ENCODE measurements around the gene KRTAP4-12. TPM values are rescaled to one million over a fixed set of nuclear protein-coding genes. Genes with fewer than 3 reads are reported as not detected.
A peak's percentile ranks its signal among the peaks of the same experiment; 100 is the strongest.
"Not testable (repeated sequence)": the region's sequence is repeated elsewhere in the genome, so short reads cannot be mapped to it uniquely, and the experiment has no call there.

The KRTAP4-12 gene
- not detected for total RNA-seq

- not testable (repeated sequence) for ATAC-seq
These were observed at the start of gene KRTAP4-12 for GRCh38 chr17:41123991-41124371. KRTAP4-12 (minus strand) TSS chr17:41124182; CDS start chr17:41124122, 60 bp downstream.

- no peak for ATAC-seq
These were observed 47.9 kb upstream of the KRTAP4-12 start for GRCh38 chr17:41171886-41172285.

- no peak for ATAC-seq
These were observed 44.1 kb upstream of the KRTAP4-12 start, which contains the start of gene KRTAP4-3 for GRCh38 chr17:41168121-41168520. KRTAP4-3 (minus strand) TSS chr17:41168221; CDS start chr17:41168172, 49 bp downstream.

GRCh38 chr17:41167561-41167960 is 43.6 kb upstream of the KRTAP4-12 start:
- no peak for ATAC-seq

- ATAC-seq = no peak
These were observed 39.8 kb upstream of the KRTAP4-12 start for GRCh38 chr17:41163828-41164227.

- no peak for ATAC-seq
These were observed 36.7 kb upstream of the KRTAP4-12 start, which contains the start of gene KRTAP4-4 for GRCh38 chr17:41160648-41161047. KRTAP4-4 (minus strand) TSS chr17:41160748; CDS start chr17:41160691, 57 bp downstream.

GRCh38 chr17:41160190-41160589 is 36.2 kb upstream of the KRTAP4-12 start:
- not testable (repeated sequence) for ATAC-seq

- ATAC-seq = no peak
These were observed 29.9 kb upstream of the KRTAP4-12 start for GRCh38 chr17:41153856-41154255.

GRCh38 chr17:41151525-41151924 is 27.5 kb upstream of the KRTAP4-12 start:
- no peak for ATAC-seq

GRCh38 chr17:41150026-41150425 is 26.0 kb upstream of the KRTAP4-12 start:
- no peak for ATAC-seq

GRCh38 chr17:41149652-41149985 is 25.6 kb upstream of the KRTAP4-12 start, which contains the start of gene KRTAP4-5:
KRTAP4-5 (minus strand) TSS chr17:41149825; CDS start chr17:41149767, 58 bp downstream.
- no peak for ATAC-seq

GRCh38 chr17:41148971-41149651 is 25.1 kb upstream of the KRTAP4-12 start:
- not testable (repeated sequence) for ATAC-seq

GRCh38 chr17:41147531-41148204 is 23.7 kb upstream of the KRTAP4-12 start:
- ATAC-seq = no peak

- ATAC-seq = no peak
These were observed 21.3 kb upstream of the KRTAP4-12 start for GRCh38 chr17:41145261-41145660.

- no peak for ATAC-seq
These were observed 20.9 kb upstream of the KRTAP4-12 start for GRCh38 chr17:41144846-41145245.

- no peak for ATAC-seq
These were observed 17.4 kb upstream of the KRTAP4-12 start for GRCh38 chr17:41141361-41141760.

- peak; percentile 86 for ATAC-seq
These were observed 16.6 kb upstream of the KRTAP4-12 start, which contains the start of gene KRTAP4-6 for GRCh38 chr17:41140360-41141131. KRTAP4-6 (minus strand) TSS chr17:41140544; CDS start chr17:41140487, 57 bp downstream.

- not testable (repeated sequence) for ATAC-seq
These were observed 15.9 kb upstream of the KRTAP4-12 start for GRCh38 chr17:41139865-41140264.

- ATAC-seq = no peak
These were observed 10.1 kb upstream of the KRTAP4-12 start for GRCh38 chr17:41133880-41134735.

GRCh38 chr17:41131979-41132378 is 8.0 kb upstream of the KRTAP4-12 start:
- ATAC-seq = peak; percentile 66

GRCh38 chr17:41127371-41127770 is 3.4 kb upstream of the KRTAP4-12 start:
- no peak for ATAC-seq

- ATAC-seq = no peak
These were observed 2.4 kb upstream of the KRTAP4-12 start for GRCh38 chr17:41126412-41126811.

Data from esophagus mucosa (tissue), 1 donor.